GM15510 (cell line): ENCODE data around the gene FKBP4.

Experiments
- POLR2A ChIP-seq: IDR thresholded peaks from 3 replicates; pipeline ENCODE4 v1.6.1; 2011; ENCODE audit warnings: borderline replicate concordance; ENCODE audit not compliant: insufficient read length; ENCODE audit errors: extremely low read depth

Gene FKBP4

DNA sequence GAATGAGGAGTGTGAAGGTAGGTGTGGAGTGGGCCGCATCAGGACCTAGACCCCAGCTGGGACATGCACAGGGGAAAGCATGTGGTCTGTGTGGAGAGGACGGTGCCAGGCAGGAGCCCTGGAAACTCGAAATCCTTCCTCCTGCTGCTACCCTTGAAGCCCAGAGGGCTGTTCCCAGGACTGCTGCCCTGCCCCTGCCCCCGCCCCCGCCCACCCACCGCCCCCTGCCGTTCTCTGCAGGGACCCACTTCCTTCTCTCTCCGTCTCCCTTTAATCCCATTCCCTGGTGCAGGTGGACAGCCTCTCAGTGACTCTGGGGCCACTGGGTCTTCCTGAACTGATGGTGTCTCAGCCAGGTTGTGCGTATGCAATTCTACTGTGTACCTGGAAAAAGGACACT is 25.7 kb downstream of the FKBP4 start:
- no peak for TF ChIP-seq POLR2A

DNA sequence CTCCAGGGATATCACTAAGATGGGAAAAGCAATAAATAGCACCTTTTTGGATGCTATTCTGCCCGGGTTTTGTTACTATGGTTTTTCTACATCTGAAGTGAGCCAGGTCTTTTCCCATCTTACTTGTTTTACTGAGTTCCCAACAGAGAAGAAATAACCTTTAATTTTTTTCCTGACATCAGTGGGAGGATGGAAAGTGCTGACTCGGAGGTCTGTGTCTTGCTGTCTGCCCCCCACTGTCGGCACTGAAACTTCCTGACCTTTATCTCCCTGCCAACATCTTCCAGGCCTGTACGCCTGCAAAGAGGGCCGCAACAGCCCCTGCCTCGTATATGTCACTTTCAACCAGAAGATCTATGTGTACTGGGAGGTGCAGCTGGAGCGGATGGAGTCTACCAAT is 28.7 kb downstream of the FKBP4 start:
- TF ChIP-seq POLR2A: no peak

DNA sequence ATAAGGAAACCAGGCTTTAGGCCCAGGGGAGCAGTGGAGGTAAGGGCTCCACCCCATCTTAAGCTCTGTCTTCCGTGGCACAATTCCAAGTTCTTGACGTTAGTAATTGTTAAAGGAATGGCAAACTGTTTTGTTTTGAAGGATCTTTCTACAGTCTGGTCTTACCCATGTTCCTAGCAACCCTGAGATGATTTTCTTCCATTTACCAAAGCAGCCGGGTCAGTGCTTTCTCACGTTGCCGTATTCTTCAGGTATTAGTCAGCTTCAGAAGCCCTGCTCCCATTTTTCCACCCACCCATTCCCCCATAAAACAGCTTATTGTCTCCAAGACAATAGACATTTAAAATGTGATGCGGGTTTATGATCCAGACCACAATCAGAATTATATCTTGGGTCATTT is 29.8 kb downstream of the FKBP4 start:
- no peak for TF ChIP-seq POLR2A

DNA sequence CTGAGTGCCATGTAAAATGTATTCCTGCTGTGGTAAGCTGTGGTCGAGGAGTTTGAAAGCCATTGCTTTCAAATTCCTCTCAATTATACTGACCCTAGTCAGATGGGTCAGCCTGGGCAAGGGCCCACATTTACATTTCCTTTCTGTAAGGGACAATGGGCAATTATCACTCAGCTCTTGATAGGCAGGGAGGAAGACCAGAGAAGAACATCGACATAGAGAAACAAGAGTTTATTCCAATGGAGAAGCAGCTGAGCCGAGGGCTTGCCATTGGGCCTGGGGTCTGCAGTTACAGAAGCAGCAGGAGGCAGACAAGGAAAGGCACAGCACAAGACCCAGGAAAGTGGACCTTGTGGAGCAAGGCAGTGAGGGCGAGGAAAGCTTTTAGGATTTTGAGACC is 30.4 kb downstream of the FKBP4 start:
- no peak for TF ChIP-seq POLR2A

DNA sequence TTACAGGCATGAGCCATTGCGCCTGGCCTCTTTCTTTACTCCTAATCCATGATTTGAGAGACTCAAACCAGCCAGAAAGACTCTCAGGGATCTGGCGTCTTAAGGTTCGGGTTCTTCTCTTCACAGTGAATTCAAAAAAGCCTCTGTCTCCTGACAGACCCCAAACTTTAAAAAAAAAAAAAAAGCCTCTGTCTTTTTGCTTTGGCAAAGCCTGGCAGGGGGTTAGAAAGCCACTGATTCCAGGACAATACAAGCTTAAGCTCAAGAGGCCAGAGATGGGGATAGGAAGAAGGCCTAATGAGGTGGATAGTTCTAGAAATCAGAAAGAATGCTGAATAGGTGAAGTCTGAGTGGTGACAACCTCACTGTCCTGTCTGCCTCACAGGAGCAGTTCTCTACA is 31.3 kb downstream of the FKBP4 start:
- no peak for TF ChIP-seq POLR2A

DNA sequence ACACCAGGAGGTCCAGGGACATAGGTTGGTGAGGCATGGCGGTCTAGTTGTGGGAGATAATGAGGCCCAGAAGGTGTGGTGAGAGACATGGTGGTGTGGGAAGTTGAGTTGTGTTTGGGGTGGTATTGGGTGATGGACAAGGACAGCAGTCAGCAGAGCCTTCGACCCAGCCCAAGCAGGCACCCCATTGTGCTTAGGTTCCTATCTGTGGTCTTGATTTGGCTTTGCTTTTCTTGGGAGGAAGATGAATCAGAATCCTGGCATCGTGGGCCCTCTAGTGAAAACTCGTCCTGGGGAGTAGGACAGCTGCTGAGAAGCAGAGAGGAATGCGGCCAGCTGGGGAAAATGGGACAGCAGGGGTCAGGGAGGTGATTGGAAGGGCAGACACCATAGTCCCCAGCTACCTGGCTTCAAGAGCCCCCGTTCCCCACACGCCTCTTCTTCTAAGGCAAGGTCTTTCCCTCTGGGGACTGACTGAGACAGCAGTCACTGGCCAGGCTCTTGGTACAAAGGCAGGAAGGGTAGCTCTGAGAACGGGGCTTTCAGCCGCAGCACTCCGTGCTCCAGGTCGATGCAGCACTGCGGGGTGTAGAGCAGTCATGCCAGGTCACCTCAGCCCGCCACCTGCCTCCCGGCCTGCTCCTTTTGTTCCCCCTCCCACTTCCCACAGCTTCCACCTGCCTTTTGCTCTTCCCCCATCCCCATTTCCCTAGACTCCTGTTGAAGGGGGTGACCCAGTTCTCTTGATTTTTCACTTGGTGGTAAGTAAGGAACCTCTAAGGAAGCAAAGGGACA is 32.1 kb downstream of the FKBP4 start:
- TF ChIP-seq POLR2A: no peak

DNA sequence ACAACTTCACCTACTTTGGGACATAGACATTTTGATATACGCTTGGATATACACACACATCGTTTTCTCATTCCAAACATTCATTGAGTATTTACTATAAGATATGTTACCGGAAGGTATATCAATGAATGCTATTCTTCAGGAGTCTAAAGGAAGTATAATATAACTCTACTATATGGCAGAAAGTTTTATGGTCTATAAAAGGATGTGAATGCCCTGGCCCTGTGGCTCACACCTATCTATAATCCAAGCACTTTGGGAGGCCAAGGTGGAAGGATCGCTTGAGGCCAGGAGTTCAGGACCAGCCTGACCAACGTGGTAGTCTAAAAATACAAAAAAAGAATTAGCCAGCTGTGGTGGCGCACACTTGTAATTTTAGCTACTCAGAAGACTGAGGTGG is 34.5 kb downstream of the FKBP4 start:
- no peak for TF ChIP-seq POLR2A

DNA sequence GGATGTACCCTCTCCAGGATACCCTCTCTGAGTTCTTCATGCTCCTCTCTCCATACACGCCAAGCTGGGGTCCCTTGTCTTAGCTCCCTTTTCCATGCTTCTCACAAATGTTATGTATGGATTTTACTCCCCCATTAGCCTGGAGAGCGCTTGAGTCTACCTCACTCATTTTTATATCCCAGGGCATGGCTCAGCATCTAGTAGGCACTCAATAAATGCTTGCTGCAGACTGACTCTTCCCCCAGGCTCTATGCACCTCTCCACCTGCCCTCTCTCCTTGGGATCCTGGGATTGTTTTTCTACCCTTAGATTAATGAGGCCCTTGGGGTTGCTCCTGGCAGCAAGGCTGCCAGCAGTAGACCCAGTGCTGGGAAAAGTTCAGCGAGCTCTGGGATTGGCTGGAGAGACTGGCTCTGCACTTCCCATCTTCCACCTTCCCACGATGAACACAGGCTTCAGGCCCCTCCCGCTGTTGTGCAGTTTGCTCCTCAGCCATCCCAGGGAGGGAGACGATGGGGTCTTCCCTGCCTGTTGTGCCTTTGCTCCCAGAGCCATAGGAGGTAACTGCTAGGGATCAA is 37.9 kb downstream of the FKBP4 start:
- no peak for TF ChIP-seq POLR2A

DNA sequence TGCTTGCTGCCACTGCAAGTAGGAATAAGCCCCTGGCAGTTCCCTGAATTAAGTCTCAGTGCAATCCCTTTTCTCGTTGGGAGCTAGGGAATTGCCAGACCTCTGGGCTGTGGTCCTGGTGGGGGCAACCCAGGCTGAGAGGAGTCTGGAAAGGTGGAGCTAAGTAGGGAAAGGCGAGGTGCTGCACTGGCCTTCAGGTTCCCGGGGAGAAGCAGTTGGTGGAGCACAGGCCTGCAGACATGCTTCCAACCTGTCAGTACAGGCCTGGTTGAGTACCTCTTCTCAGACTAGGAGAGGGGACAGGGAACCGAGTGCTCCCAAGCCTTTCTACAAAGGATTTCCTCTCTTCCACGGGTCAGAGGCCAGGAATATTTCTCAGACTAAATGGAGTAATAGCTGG is 38.6 kb downstream of the FKBP4 start:
- no peak for TF ChIP-seq POLR2A

DNA sequence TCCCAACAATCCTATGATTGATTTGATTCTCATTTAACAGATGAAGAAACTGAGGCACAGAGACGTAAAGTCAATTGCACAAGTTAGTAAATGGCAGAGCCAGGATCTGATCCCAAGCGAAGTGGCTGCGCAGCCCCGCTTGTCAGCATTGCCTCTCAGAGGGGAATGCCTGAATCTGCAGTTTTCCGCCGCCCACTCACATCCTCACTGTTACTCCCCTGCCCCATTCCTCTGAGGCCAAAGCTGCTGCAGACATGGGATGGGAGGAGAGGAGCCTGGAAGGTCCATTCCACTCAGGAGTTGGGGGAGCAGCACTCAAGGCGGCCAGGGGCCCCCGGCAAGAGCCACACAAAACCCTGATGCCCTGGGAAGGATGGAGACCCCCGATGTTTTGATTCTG is 39.0 kb downstream of the FKBP4 start:
- TF ChIP-seq POLR2A: no peak

DNA sequence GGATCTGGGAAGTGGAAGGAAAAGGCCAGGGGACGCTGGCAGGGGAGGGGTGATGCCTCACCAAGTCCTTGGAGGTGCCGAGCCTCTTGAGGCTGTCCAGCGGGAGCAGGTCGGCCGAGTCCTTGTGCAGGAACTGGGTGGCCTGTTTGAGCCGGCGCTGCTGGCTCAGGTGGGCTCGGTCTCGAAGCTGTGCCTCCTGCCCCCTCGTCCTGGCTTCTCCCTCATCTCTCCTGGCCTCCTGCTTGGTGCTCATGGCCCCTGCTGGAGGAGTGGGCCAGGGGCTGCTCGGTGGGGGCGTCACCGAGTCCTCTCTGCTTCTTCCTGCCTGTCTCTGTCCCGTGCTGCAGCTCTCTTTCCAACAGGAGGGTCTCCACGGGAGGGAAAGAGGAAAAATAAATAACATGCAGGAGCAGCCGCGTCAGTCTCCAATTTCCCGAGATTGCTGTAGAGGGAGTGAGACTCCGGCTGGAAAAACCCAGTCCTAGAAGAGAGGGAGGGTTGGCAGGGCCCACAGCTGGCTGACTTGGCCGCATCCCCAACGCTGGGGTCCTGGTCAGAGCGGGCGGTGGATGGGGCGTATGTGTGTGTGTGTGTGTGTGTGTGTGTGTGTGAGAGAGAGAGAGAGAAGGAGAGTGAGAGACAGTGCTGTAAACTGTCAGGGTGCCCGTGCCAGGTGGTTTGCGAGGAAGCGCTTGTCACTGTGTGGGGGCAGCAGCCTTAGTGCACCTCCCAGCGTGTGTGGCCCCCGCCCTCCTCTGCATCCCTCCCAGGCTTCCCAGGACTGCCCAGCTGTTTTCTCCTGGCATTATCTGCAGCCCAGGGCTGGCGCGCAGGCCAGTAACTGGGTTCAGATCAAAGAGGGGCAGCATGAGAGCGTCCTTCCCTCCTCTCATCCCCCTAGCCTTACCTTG is 40.1 kb downstream of the FKBP4 start, which contains the start of gene NRIP2:
Gene NRIP2, minus strand, starts transcription at position 455 of the 911 bp plus-strand sequence. Its CDS starts 52 bp downstream, at position 403.
- no peak for TF ChIP-seq POLR2A

DNA sequence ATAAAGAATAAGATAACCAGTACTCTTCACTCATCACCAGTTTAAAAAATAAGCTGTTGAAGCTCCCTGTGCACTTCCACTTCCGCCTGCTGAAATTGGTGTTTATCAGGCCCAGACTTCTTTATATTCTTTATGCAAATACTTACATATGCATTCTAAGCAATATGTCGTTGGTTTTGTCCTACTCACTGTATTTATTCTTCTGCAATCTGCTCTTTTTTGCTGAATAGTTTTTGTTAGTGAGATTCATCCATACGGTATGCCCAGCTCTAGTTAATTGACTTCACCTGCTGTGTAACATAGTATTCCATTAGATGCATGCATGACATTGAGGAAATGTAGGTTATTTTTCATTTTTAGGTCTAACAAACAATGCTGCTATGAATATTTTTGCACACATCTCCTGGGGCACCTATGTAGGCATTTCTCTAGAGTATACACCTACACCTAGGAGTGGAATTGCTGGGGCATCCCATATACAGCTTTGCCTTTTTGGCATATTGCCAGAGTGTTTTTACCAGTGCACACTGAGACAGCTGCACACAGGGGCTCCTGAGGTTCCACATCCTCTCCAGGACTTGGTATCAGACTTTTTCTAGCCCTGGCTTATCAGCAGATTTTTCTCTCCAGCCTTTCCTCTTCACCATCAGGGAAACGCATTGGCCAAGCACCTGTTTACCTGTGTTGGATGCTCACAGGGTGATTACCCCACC is 41.1 kb downstream of the FKBP4 start:
- no peak for TF ChIP-seq POLR2A

DNA sequence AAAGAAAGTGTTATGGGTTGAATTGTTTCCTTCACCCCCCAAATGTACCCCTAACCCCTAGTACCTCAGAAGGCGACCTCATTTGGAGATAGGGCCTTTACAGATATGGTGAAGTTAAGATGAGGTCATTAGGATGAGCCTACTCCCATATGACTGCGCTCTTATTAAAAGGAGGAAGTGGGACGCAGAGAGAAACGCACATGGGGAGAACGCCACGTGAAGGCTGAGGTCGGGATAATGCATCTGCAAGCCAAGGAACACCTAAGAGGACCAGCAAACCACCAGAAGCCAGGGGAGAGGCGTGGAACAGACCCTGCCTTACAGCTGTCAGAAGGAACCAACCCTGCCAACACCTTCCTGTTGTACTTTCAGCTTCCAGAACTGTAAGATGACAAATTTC is 41.8 kb downstream of the FKBP4 start:
- TF ChIP-seq POLR2A: no peak

DNA sequence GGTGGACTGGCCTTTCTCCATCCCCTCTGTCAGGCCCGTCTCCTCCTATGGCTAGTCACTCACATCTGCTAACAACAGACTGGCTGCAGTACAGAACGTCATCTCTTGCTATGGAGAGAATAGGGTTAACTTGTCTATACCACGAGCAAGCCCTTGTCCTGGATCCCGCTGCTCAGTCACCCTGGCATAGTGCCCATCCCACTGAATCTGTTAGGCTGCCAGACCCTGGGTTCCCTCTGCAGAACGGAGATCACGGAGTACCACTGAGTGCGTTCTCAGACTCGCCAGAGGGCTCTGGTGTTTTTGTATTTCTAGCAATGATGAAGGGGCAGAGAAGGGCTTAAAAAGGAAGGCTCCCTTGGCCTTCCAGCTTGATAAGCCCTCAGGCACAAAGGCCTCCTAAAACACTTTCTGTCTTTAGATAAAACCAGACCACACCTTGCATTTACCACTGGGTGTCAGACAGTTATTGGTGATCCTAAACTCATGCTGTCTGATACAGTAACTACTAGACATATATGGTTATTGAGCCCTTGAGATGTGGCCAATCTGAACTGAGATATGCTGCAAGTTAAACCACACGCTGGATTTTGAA is 46.4 kb downstream of the FKBP4 start:
- no peak for TF ChIP-seq POLR2A

DNA sequence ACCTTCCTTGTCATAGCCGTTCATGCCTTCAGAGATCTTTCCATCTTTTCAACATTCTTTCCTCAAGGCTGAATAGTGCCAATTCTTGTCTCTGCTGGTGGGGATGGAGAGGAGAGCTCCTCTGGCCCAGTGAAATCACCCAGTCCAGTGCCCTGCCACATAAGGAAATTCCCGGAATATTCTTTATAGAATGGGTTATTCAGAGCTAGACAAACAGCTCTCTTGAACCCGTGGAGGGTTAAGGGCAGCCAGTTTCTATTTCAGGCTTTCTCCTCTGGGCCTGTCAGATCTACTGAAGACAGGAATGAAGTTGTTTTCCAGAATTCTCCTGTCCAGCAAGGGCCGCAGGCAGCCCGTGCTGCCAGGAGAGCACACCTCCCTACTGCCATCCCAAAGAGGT is 48.2 kb downstream of the FKBP4 start:
- no peak for TF ChIP-seq POLR2A

DNA sequence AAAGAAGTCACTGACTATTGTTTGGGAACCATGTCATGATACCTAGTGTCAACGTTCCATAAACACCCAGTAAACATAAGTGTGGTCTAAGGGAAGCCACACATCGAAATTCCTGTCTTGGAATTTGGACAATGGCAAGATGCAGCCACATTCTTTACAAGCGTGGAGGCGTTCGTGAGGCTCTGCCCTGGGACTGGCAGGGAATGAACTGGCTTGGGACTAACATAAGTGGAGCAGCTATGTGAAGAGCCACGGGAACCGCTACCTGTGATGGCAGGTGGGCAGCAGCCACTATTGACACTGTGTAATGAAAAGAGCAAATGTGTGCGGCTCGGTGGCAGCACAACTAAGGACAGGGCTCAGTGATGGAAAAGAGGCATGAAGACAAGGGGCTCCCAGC is 50.0 kb downstream of the FKBP4 start:
- TF ChIP-seq POLR2A: no peak
